K562 (cell line): ENCODE data around the gene CD2. TPM values are rescaled to one million over a fixed set of nuclear protein-coding genes. Genes with fewer than 3 reads are reported as not detected.

Experiments
- ATAC-seq: fragments of 200-7000 bp; cut with Tn5 transposase; 3 replicates; pipeline ENCODE4 v1.9.1; 2020; ENCODE audit warnings: moderate library complexity
- BruUV-seq: library from RNA; stranded (reverse); fragments of 400-500 nt; replicated peaks from 2 replicates; lab custom pipeline; 2021; lab: Mats Ljungman, UMichigan
- CTCF ChIA-PET: fragments of 300-600 bp; formaldehyde crosslinking; extraction: SDS; loops from one replicate; lab custom pipeline; 2021; ENCODE audit warnings: low intra/inter-chr PET ratio; lab: Yijun Ruan, JAX
- POLR2A ChIA-PET: fragments of 300-600, 350-650 bp; sonication (Branson Sonifier 250); formaldehyde crosslinking; extraction: SDS; loops from one replicate; lab custom pipeline; 2021; ENCODE audit warnings: antibody characterized with exemption, inconsistent platforms; lab: Yijun Ruan, JAX
- DNase-seq, 4 experiments: peaks; one replicate each; pipeline versions ENCODE4 v3.0.0 to v3.0.0-alpha.2; 2011 to 2018; ENCODE audit warnings: low spot score in 3 of 4, mixed read lengths in 3 of 4; ENCODE audit errors: extremely low read depth in 1 of 4
- FAIRE-seq: peaks from 2 replicates; lab custom pipeline; 2011; peaks lifted over from hg19 to GRCh38; lab: Jason Lieb, UNC
- H2AFZ ChIP-seq: 2 replicates; pipeline ENCODE4 v1.6.0; 2011; ENCODE audit warnings: low read depth, low read length, control low read depth, inconsistent platforms
- H3K27ac ChIP-seq: fragments of 200-600 bp; 3 replicates; pipeline ENCODE4 v1.8.0; 2011; ENCODE audit warnings: low read depth, mild to moderate bottlenecking, control low read depth, inconsistent platforms, low read length, moderate library complexity, mixed read lengths; ENCODE audit errors: extremely low read depth
- H3K27me3 ChIP-seq, 2 experiments: fragments of 300-600 bp in 1 of 2; 2 replicates in 1 of 2; 3 replicates in 1 of 2; pipeline versions ENCODE4 v1.6.0 to v1.8.0; 2011; ENCODE audit warnings: inconsistent platforms in 2 of 2, low read length in 2 of 2, mild to moderate bottlenecking in 1 of 2, mixed read lengths in 1 of 2, moderate library complexity in 1 of 2; ENCODE audit not compliant: control insufficient read depth in 2 of 2, insufficient read depth in 2 of 2
- H3K36me3 ChIP-seq: fragments of 300-600 bp; 3 replicates; pipeline ENCODE4 v1.8.0; 2011; ENCODE audit warnings: mild to moderate bottlenecking, low read length, inconsistent platforms; ENCODE audit not compliant: control insufficient read depth, insufficient read depth
- H3K4me1 ChIP-seq, 2 experiments: fragments of 200-600 bp in 1 of 2; replicated peaks in 1 of 2; 2 replicates in 1 of 2; 3 replicates in 1 of 2; pipeline versions ENCODE4 v1.5.1 to v1.8.0; 2011; ENCODE audit warnings: inconsistent platforms in 2 of 2, low read length in 2 of 2, mild to moderate bottlenecking in 1 of 2, mixed read lengths in 1 of 2, moderate library complexity in 1 of 2; ENCODE audit not compliant: control insufficient read depth in 2 of 2, insufficient read depth in 2 of 2
- H3K4me2 ChIP-seq: 2 replicates; pipeline ENCODE4 v1.6.1; 2011; ENCODE audit warnings: low read length, control low read depth, inconsistent platforms, mixed read lengths; ENCODE audit not compliant: insufficient read depth
- H3K4me3 ChIP-seq: fragments of 200-600 bp; sonication (generic), shearing (Covaris generic); 2 replicates; pipeline ENCODE4 v1.5.1; 2016; ENCODE audit warnings: control low read depth, inconsistent platforms
- H3K79me2 ChIP-seq: fragments of 200-600 bp; 3 replicates; pipeline ENCODE4 v1.8.0; 2011; ENCODE audit warnings: low read length, inconsistent platforms; ENCODE audit not compliant: control insufficient read depth, insufficient read depth
- H3K9ac ChIP-seq, 2 experiments: 2 replicates each; pipeline versions ENCODE4 v1.6.0 to v1.6.1; 2011; ENCODE audit warnings: low read depth in 2 of 2, low read length in 2 of 2, control low read depth in 1 of 2, inconsistent platforms in 1 of 2, mild to moderate bottlenecking in 1 of 2, mixed read lengths in 1 of 2; ENCODE audit not compliant: insufficient read depth in 1 of 2
- H3K9me1 ChIP-seq: one replicate; pipeline ENCODE4 v1.6.0; 2011; ENCODE audit warnings: inconsistent platforms, mild to moderate bottlenecking, low read length, moderate library complexity; ENCODE audit not compliant: control insufficient read depth, insufficient read depth
- H3K9me3 ChIP-seq: replicated peaks from 2 replicates; pipeline ENCODE4 v1.5.1; 2011; ENCODE audit warnings: low read depth, low read length, inconsistent platforms; ENCODE audit not compliant: control insufficient read depth, insufficient read depth
- H4K20me1 ChIP-seq: replicated peaks from 2 replicates; pipeline ENCODE4 v1.6.1; 2011; ENCODE audit warnings: low read length, inconsistent platforms, mixed read lengths; ENCODE audit not compliant: control insufficient read depth, insufficient read depth
- ATF6 ChIP-seq: sonication (generic); formaldehyde crosslinking; IDR thresholded peaks from 2 replicates; pipeline ENCODE4 v1.4.0; 2020; ENCODE audit warnings: mild to moderate bottlenecking, missing genetic modification reagents
- CTCF ChIP-seq, 3 experiments: IDR thresholded peaks in 2 of 3; conservative IDR thresholded peaks in 1 of 3; 2 replicates each; pipeline ENCODE4 v1.5.1; 2011 to 2012; ENCODE audit warnings: low read length in 3 of 3, mild to moderate bottlenecking in 3 of 3, control low read depth in 2 of 3, improper control_type of control experiment in 1 of 3, inconsistent platforms in 1 of 3, low read depth in 1 of 3, mixed read lengths in 1 of 3, moderate library complexity in 1 of 3; ENCODE audit not compliant: insufficient read depth in 2 of 3
- whole genome bisulfite sequencing: fragments of 100-300 bp; shearing (Covaris generic); methylation state at CpG from one replicate; pipeline ENCODE4 v1.1.6; 2016; ENCODE audit warnings: low coverage, mixed read lengths; ENCODE audit not compliant: insufficient coverage; ENCODE audit errors: missing lambda C conversion rate; 5-methylcytosine and 5-hydroxymethylcytosine counted together
- in situ Hi-C: fragments of 300-500 bp; cut with MboI; formaldehyde crosslinking; loops from 4 replicates; pipeline ENCODE4 v1.15.0; 2018; ENCODE audit warnings: inconsistent platforms, mixed read lengths
- intact Hi-C: fragments of 100-400 bp; cut with micrococcal nuclease; formaldehyde crosslinking; loops from 2 replicates; pipeline ENCODE4 v1.14.2; 2022
- polyA plus RNA-seq, 8 experiments: library from polyadenylated mRNA; depleted of rRNA in 4 of 8; stranded (reverse) in 5 of 8; unstranded in 3 of 8; fragments of >200 nt; fragmentation: Nextera tagmentation in 2 of 8; fragmentation: Illumina TruSeq in 1 of 8; extraction: Ambion mirVana in 2 of 8; extraction: Trizol in 1 of 8; gene quantifications; 2 replicates each; pipeline versions ENCODE4 v1.2.1 to v1.2.3, GENCODE V29; 2011 to 2014; ENCODE audit warnings: inconsistent platforms in 1 of 8, missing spikeins in 1 of 8
- total RNA-seq, 7 experiments: library from RNA; depleted of rRNA in 6 of 7; stranded (reverse); fragments of >200 nt in 6 of 7; fragmentation: Illumina TruSeq in 2 of 7; extraction: Trizol in 2 of 7; gene quantifications; 2 replicates each; pipeline versions ENCODE4 v1.2.1 to v1.2.3, GENCODE V29; 2011 to 2021; ENCODE audit warnings: low replicate concordance in 1 of 7

CD2 gene
- total and polyA plus RNA-seq, 9 of the 15 experiments (the other 6 are each of a cell fraction or from before 2014, with no cell fraction given) = 0.07 to 0.16 TPM; not detected in 7

GRCh38 chr1:116807394-116808199 lies 53.4 kb downstream of the CD2 start:
- no peaks in the 10 kb centered on the region for H3K36me3 ChIP-seq
- ATAC-seq (no peak), DNase-seq (no peak)
- WGBS = 61% methylated on average over 16 of the region's 16 CpGs
- no peak overlapping the region for H3K27ac ChIP-seq
- intact Hi-C loops = no loop called here
- H3K9ac ChIP-seq = no peak overlapping the region
- TF ChIP-seq CTCF (IDR thresholded peaks at IDR 0.05 in 2 of 3, conservative IDR thresholded peaks at IDR 0.05 in 1 of 3; ENCODE audit: insufficient read depth in 2 of 3, low read depth in 1 of 3, low read length in 3 of 3) = no peak
- peak; percentile 32; the same call in 1 of the 2 replicates for TF ChIP-seq ATF6 (CRISPR knock-in tag)
- TF ChIP-seq, all 486 proteins: peak for 1
- Histone ChIP-seq H3K9me1 (no peaks in the 10 kb centered on the region), H3K27me3 (no peaks in the 10 kb centered on the region), H3K4me2 (no peak overlapping the region), H4K20me1 (no peaks in the 10 kb centered on the region), H3K9me3 (peaks cover 1% of the 10 kb centered on the region; the same call in 1 of the 2 replicates), H2AFZ (0 out of 2 replicates have a peak overlapping the region, but pooled peaks have one; percentile 40), H3K4me1 (peaks cover 0 to 6% of the 10 kb centered on the region in 2 experiments; a peak in 1 of 5 replicates), H3K4me3 (no peak overlapping the region), H3K79me2 (no peaks in the 10 kb centered on the region)
- no peak for FAIRE-seq
- ChIA-PET CTCF (interaction anchor here (0.6 kb wide), 1 partner anchor 9 kb away, joined by 5 read pairs; no protein-coding TSS in a partner anchor), POLR2A (no interaction called here)
- BruUV-seq = no TSS peak
- in situ Hi-C loops = no loop called here
